MV-4-11 (cell line): Measurements from ENCODE around the gene CTU2.

Experiments used
- DNase-seq: peaks from one replicate; lab custom pipeline; 2025; lab: John Stamatoyannopoulos, UW

CTU2 gene

GRCh38 chr16:88761143-88761534 lies 54.8 kb downstream of the CTU2 start:
- no peak for DNase-seq

- no peak for DNase-seq
Measured at GRCh38 chr16:88761830-88762229, 55.5 kb downstream of the CTU2 start.

- DNase-seq = no peak
Measured at GRCh38 chr16:88762258-88762870, 56.1 kb downstream of the CTU2 start.

GRCh38 chr16:88762941-88763340 lies 56.6 kb downstream of the CTU2 start:
- DNase-seq = no peak

- DNase-seq = no peak
Measured at GRCh38 chr16:88763502-88764053, 57.3 kb downstream of the CTU2 start.

GRCh38 chr16:88764080-88764479 lies 57.8 kb downstream of the CTU2 start:
- no peak for DNase-seq

GRCh38 chr16:88764913-88765349 lies 58.6 kb downstream of the CTU2 start:
- no peak for DNase-seq
